Measurements from ENCODE around the gene INMT.

DNA sequence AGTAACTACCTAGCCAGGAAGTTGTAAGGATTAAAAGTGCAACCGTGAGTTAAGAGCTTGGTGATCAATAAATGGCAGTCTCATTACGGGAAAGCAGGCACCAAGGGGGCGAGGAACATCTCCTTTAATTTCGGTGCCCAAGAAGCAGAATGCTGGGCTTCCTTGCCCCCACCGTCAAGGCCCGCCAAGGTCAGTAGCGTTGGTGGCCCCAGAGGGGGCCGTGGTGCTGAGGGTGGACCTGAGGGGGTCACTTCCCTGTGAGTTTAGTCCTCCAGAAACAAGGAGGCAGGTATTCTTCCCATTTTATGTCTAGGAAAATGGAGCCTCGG, 18.9 kb downstream of the INMT start:
- TF ChIP-seq ZNF169 (tag by site-specific recombination; IDR thresholded peaks at IDR 0.05) (no peak), BCL11B (tag by site-specific recombination; IDR thresholded peaks at IDR 0.05; ENCODE audit: low read depth) (no peak), ZNF335 (tag by site-specific recombination; conservative IDR thresholded peaks at IDR 0.05) (no peak)
- TF ChIP-seq, protein P1, sequence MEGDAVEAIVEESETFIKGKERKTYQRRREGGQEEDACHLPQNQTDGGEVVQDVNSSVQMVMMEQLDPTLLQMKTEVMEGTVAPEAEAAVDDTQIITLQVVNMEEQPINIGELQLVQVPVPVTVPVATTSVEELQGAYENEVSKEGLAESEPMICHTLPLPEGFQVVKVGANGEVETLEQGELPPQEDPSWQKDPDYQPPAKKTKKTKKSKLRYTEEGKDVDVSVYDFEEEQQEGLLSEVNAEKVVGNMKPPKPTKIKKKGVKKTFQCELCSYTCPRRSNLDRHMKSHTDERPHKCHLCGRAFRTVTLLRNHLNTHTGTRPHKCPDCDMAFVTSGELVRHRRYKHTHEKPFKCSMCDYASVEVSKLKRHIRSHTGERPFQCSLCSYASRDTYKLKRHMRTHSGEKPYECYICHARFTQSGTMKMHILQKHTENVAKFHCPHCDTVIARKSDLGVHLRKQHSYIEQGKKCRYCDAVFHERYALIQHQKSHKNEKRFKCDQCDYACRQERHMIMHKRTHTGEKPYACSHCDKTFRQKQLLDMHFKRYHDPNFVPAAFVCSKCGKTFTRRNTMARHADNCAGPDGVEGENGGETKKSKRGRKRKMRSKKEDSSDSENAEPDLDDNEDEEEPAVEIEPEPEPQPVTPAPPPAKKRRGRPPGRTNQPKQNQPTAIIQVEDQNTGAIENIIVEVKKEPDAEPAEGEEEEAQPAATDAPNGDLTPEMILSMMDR (tag by site-specific recombination; IDR thresholded peaks at IDR 0.05) = no peak
- TF ChIP-seq, protein P2, sequence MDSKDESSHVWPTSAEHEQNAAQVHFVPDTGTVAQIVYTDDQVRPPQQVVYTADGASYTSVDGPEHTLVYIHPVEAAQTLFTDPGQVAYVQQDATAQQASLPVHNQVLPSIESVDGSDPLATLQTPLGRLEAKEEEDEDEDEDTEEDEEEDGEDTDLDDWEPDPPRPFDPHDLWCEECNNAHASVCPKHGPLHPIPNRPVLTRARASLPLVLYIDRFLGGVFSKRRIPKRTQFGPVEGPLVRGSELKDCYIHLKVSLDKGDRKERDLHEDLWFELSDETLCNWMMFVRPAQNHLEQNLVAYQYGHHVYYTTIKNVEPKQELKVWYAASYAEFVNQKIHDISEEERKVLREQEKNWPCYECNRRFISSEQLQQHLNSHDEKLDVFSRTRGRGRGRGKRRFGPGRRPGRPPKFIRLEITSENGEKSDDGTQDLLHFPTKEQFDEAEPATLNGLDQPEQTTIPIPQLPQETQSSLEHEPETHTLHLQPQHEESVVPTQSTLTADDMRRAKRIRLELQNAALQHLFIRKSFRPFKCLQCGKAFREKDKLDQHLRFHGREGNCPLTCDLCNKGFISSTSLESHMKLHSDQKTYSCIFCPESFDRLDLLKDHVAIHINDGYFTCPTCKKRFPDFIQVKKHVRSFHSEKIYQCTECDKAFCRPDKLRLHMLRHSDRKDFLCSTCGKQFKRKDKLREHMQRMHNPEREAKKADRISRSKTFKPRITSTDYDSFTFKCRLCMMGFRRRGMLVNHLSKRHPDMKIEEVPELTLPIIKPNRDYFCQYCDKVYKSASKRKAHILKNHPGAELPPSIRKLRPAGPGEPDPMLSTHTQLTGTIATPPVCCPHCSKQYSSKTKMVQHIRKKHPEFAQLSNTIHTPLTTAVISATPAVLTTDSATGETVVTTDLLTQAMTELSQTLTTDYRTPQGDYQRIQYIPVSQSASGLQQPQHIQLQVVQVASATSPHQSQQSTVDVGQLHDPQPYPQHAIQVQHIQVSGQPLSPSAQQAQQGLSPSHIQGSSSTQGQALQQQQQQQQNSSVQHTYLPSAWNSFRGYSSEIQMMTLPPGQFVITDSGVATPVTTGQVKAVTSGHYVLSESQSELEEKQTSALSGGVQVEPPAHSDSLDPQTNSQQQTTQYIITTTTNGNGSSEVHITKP (tag by site-specific recombination; IDR thresholded peaks at IDR 0.05) = no peak

All from HEK293 (cell line).